ENCODE measurements around the gene NKD1. TPM values are rescaled to one million over a fixed set of nuclear protein-coding genes. Genes with fewer than 3 reads are reported as not detected.

NKD1 gene
- total RNA-seq, 1 donor = under 0.01 TPM

DNA sequence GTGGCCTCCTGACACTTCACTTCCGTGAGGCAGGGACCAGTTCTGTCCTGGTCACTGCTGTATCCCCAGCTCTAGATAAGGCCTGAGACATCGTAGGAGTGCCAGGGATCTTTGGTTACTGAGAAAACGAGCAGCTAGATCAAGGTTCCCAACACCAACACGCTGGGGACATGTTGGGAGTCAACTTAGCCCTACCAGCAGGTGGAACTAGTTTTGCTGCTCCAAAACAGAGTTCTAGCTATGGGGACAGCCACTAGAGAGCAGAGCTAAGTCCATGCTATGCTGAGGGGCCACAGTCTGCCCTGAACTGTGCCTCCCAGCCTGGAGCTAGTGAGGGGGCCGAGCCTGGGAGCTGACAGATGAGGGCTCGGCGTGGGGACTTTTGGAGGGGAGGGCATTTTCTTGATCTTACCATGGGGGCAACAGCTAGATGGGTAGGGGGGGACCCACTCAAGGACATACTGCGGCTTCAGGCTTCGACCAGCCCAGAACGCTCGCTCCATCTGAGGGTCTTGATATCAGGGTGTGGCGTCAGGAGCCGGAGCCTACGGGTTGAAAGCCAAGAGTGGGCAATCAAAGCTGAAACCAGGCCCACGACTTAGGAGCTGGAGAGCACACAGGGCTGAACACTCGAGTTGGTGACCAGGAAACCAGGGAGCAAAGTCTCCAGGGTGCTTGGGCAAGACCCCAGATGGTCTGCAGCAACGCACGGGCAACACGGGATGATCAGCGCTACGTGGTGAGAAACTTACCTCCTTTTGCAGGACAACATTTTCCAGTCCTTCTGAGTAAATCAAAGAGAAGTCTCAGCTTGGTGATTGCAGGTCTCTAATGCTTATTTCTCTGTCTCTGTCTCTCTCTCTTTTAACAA is 119.5 kb downstream of the NKD1 start:
- no peak overlapping the region for H3K27ac ChIP-seq (ENCODE audit: low read depth, low read length)

DNA sequence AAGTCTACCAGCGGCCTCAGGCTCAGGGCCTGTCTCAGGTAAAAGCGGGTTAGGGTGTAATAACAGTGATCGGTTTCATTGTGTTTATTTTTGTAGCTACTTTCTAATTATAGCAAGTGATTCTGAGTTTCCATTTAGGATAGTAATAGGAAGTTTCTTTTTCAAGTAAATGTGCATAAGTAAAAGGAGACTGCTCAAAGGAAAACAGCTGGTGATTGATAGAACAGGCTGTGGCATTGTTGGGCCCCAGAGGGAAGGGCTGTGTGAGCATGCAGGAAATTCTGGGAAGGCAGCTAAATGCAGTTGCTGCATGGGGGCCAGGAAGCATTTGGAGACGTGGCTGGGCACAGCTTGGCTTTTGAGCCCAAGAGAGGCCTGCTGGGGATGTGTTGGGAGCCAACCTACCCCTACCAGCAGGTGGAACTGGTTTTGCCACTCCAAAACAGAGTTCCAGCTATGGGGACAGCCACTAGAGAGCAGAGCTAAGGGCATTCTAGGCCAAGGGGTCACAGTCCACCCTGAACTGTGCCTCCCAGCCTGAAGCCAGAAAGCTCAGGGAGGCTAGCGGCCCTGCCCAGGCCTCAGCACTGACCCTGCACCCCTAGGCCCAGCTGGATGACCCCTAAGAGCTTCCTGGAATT is 120.3 kb downstream of the NKD1 start:
- Histone ChIP-seq H3K27ac (ENCODE audit: low read depth, low read length) (no peak overlapping the region), H2AFZ (ENCODE audit: low read length) (no peak overlapping the region), H3K4me2 (ENCODE audit: insufficient read depth, low read length) (no peak overlapping the region)

More for the DNA sequence above, 119.5 kb downstream of the NKD1 start:
- Histone ChIP-seq H3K4me1 (ENCODE audit: insufficient read depth, low read length) (peaks cover 2% of the 10 kb centered on the region), H2AFZ (ENCODE audit: low read length) (no peak overlapping the region), H4K20me1 (ENCODE audit: insufficient read depth, low read length) (no peaks in the 10 kb centered on the region), H3K4me3 (ENCODE audit: insufficient read depth, low read length) (no peak overlapping the region), H3K79me2 (ENCODE audit: insufficient read depth, low read length) (no peaks in the 10 kb centered on the region), H3K27me3 (ENCODE audit: insufficient read depth, low read length) (no peaks in the 10 kb centered on the region), H3K4me2 (ENCODE audit: insufficient read depth, low read length) (no peak overlapping the region), H3K36me3 (ENCODE audit: insufficient read depth, low read length) (no peaks in the 10 kb centered on the region), H3K9me3 (ENCODE audit: low read depth, low read length) (peaks cover 11% of the 10 kb centered on the region)
- DNase-seq (ENCODE audit: insufficient read length, low spot score, missing footprints) = no peak
- TF ChIP-seq, protein P1, sequence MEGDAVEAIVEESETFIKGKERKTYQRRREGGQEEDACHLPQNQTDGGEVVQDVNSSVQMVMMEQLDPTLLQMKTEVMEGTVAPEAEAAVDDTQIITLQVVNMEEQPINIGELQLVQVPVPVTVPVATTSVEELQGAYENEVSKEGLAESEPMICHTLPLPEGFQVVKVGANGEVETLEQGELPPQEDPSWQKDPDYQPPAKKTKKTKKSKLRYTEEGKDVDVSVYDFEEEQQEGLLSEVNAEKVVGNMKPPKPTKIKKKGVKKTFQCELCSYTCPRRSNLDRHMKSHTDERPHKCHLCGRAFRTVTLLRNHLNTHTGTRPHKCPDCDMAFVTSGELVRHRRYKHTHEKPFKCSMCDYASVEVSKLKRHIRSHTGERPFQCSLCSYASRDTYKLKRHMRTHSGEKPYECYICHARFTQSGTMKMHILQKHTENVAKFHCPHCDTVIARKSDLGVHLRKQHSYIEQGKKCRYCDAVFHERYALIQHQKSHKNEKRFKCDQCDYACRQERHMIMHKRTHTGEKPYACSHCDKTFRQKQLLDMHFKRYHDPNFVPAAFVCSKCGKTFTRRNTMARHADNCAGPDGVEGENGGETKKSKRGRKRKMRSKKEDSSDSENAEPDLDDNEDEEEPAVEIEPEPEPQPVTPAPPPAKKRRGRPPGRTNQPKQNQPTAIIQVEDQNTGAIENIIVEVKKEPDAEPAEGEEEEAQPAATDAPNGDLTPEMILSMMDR (IDR thresholded peaks at IDR 0.05; ENCODE audit: extremely low read depth, low read depth, low read length) = peak; percentile 11

DNA sequence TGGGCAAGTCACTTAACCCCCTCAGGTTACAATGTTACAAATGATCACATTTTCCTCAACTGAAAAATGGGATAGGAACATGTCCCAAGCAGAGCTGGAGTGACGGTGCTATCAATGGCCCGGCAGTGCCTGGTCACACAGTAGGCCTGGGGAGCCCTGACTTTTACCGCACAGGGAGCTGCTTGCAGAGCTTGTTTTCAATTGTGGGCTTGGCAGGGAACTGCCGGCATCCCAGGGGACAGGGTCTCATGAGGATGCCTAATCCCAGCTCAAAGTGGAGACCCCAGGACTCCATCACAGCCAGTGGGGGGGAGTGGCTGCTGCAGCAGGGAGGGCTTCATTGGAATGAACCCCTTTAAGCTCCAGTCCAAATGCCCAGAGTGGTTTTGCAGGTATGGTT is 121.5 kb downstream of the NKD1 start:
- no peaks in the 10 kb centered on the region for H3K79me2 ChIP-seq (ENCODE audit: insufficient read depth, low read length)
- no peaks in the 10 kb centered on the region for H3K36me3 ChIP-seq (ENCODE audit: insufficient read depth, low read length)
- TF ChIP-seq, protein P1 (IDR thresholded peaks at IDR 0.05; ENCODE audit: extremely low read depth, low read depth, low read length) = no peak
- H2AFZ ChIP-seq (ENCODE audit: low read length) = no peak overlapping the region
- H3K4me2 ChIP-seq (ENCODE audit: insufficient read depth, low read length) = no peak overlapping the region
- H3K27me3 ChIP-seq (ENCODE audit: insufficient read depth, low read length) = no peaks in the 10 kb centered on the region
- peaks cover 12% of the 10 kb centered on the region for H3K9me3 ChIP-seq (ENCODE audit: low read depth, low read length)
- no peak overlapping the region for H3K27ac ChIP-seq (ENCODE audit: low read depth, low read length)
- H4K20me1 ChIP-seq (ENCODE audit: insufficient read depth, low read length) = no peaks in the 10 kb centered on the region
- H3K4me1 ChIP-seq (ENCODE audit: insufficient read depth, low read length) = peaks cover 2% of the 10 kb centered on the region
- H3K4me3 ChIP-seq (ENCODE audit: insufficient read depth, low read length) = no peak overlapping the region
- no peak for DNase-seq (ENCODE audit: insufficient read length, low spot score, missing footprints)

More for the DNA sequence above, 120.3 kb downstream of the NKD1 start:
- DNase-seq (ENCODE audit: insufficient read length, low spot score, missing footprints) = no peak
- Histone ChIP-seq H3K79me2 (ENCODE audit: insufficient read depth, low read length) (no peaks in the 10 kb centered on the region), H3K9me3 (ENCODE audit: low read depth, low read length) (peaks cover 12% of the 10 kb centered on the region), H4K20me1 (ENCODE audit: insufficient read depth, low read length) (no peaks in the 10 kb centered on the region), H3K27me3 (ENCODE audit: insufficient read depth, low read length) (no peaks in the 10 kb centered on the region), H3K4me1 (ENCODE audit: insufficient read depth, low read length) (peaks cover 2% of the 10 kb centered on the region), H3K4me3 (ENCODE audit: insufficient read depth, low read length) (no peak overlapping the region), H3K36me3 (ENCODE audit: insufficient read depth, low read length) (no peaks in the 10 kb centered on the region)
- TF ChIP-seq, protein P1 (IDR thresholded peaks at IDR 0.05; ENCODE audit: extremely low read depth, low read depth, low read length) = no peak

DNA sequence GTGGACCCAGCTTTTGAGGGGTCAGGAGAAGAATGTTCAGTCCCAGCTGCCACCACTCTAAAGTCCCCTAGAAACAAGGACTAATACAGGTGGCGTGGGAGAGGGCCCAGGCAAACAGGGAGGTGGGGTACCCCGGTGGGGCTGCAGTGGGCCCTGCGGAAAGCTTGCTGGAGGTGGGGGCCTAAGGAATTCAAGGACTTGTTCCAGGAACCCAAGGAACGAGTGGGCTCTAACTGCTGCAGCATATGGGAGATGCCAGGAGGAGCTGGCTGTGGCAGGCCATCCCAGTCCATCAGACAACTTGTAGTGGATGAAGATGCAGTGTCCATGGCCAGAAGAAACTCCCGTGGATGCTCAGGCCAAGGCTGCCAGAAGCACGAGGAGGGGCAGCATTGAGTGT is 122.3 kb downstream of the NKD1 start:
- H3K4me2 ChIP-seq (ENCODE audit: insufficient read depth, low read length) = no peak overlapping the region
- H3K4me1 ChIP-seq (ENCODE audit: insufficient read depth, low read length) = no peaks in the 10 kb centered on the region
- H4K20me1 ChIP-seq (ENCODE audit: insufficient read depth, low read length) = no peaks in the 10 kb centered on the region
- no peaks in the 10 kb centered on the region for H3K79me2 ChIP-seq (ENCODE audit: insufficient read depth, low read length)
- TF ChIP-seq, protein P1 (IDR thresholded peaks at IDR 0.05; ENCODE audit: extremely low read depth, low read depth, low read length) = no peak
- H3K4me3 ChIP-seq (ENCODE audit: insufficient read depth, low read length) = no peak overlapping the region
- peaks cover 12% of the 10 kb centered on the region for H3K9me3 ChIP-seq (ENCODE audit: low read depth, low read length)
- no peaks in the 10 kb centered on the region for H3K36me3 ChIP-seq (ENCODE audit: insufficient read depth, low read length)
- no peak overlapping the region for H3K27ac ChIP-seq (ENCODE audit: low read depth, low read length)
- no peaks in the 10 kb centered on the region for H3K27me3 ChIP-seq (ENCODE audit: insufficient read depth, low read length)
- no peak for DNase-seq (ENCODE audit: insufficient read length, low spot score, missing footprints)
- no peak overlapping the region for H2AFZ ChIP-seq (ENCODE audit: low read length)
